DMS79 treated with DMSO at 0.1 percent for 48 hours (cell line): ENCODE results near the gene CTBP2.

Experiments
- DNase-seq: peaks from one replicate; lab custom pipeline; 2025; lab: John Stamatoyannopoulos, UW

The CTBP2 gene

DNA sequence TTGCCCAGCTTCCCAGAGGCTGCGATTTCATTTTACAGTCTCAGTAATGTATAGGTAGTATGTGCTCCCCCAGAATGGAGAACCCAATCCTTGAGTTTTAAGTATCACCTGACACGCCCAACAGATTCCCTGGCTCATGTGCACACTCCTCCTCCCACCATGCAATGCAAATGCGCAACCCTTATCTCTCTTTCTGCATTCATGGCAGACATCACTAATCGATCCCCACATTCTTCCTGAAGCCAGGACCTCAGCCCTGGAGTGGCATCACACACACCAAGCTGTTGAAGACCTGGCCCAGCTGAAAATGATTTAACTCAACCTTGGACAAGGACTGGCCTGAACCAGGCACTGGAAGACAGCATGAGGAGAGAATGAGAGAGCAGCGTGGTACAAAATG lies 150.0 kb downstream of the CTBP2 start:
- no peak for DNase-seq

DNA sequence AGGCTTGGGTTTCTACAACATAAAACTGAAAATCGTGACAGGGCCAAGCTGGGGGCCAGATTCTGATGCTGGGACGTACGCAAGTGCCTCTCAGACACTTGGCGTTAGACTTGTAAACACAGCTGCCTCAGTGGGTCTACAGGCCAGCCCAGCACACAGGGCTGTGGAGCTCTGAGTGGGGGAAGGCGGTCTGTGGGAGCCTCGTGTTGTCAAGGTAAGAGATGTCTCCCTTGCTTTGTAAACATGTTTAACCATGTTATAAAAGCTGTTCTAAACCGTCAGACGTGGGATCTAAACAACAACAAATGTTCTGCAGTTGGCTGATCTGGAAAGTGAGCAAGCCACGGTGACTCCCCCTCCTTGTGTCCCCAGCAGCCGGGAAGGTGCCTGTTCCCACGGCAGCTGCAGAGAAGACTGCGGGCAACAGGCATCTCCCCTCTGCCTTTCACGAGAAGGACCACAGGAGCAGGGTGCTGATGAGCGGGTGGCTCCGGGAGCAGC lies 150.7 kb downstream of the CTBP2 start:
- DNase-seq, result no peak

DNA sequence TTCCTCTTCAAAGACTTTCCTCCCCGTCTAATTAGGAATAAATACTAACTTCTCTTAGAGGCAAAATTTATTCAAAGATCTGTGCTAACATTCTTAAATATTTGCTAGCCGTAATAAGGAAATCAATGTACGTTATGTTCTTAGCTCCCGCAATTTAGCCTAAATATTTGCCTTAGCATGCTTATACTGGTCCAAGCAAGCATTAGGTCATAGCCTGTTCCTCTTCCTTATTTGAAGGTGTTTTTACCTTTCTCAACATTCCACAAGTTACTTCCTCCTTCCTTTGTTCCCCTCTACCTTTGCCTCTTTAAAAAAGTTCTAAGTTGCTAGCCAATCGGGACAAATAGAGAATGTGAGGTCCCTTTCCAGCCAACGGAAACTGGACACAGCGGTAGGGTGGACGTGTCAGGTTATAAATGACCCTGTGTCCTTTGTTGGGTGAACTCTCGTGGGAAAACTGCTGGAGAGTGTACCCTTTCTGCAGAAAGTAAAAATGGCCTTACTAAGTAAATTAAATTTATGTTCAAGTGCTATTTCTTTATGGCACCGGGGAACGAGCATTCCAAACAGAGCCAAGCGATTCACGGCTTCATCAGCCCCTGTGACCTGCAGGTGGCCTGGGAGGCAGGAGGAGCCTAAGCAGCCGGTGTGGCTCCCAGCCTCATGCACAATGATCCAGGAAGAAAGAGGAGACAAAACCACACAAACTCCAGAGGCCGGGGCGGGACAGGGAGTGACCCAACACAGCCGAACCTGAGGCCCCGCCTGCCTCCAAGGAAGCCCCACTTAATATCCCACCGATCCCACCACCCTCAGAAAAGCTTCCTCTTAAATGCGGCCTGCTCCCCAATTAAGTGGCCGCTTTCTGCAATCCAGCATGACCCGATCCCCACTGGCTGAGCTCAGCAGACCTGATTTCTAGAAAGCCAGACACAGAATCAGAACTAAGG lies 151.4 kb downstream of the CTBP2 start:
- no peak for DNase-seq

DNA sequence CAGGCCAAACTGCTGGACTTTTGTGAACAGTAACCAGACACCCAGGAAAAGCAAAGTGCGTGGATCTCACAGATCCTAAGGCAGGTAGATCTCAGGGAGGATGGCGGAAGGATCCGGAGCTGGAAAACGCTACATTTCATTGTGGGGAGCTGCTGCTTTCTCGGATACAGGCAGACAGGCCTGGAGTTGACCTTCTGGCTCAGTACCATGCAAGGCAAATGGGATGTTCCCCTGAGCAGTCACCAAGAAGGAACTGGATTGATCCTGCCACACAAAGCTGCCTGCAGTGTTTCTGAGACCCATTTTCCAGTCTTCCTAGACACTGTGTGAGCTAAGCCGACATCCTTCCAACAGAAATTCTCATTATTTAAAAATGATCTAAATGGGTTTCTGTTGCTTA lies 152.9 kb downstream of the CTBP2 start:
- no peak for DNase-seq

DNA sequence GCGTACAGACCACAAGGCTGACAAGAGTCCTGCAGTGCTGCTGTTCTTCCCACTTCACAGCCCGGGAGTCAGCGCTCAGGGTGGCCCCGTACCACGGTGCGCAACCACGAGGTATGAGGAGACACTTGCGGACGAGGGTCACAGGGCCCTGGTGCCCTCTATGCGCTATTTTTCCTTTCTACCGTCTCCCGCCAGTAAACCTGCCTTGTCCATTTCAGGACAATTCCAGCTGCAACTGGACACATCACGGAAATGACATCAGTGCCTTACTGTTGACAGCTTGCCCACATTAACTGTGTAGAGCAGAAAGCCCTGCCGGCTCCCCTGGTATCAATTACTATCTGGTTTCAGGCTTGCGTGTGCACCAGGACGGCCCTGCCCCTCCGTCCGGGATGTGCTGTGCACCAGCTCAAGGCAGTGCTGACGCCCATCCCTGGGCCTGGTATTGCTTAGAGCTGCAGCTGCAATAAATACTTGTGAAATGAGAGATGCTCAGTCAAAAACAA lies 153.4 kb downstream of the CTBP2 start:
- no peak for DNase-seq

DNA sequence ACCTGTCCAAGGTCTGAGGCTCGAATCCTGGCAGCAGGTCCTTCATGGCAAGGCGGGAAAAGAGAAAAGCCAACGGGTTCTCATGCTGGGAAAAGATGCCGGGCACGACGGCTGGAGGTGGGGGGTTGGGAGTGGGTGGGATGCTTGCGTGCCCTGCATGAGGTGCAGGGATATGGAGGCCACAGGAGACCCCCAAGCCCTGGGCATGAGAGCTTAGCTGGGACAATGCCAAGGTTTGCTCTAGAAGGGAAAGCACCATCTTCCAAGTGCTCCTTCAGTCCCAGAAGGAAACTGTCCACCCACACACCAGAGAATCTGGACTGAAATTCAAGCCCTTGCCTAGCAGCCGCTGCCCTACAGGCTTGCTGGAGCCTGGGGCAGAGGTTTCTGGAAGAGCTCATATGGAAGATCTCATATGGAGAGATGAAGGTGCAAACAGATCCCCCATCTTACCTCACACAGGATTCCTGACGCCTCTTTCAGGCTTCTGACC lies 154.1 kb downstream of the CTBP2 start:
- no peak for DNase-seq

DNA sequence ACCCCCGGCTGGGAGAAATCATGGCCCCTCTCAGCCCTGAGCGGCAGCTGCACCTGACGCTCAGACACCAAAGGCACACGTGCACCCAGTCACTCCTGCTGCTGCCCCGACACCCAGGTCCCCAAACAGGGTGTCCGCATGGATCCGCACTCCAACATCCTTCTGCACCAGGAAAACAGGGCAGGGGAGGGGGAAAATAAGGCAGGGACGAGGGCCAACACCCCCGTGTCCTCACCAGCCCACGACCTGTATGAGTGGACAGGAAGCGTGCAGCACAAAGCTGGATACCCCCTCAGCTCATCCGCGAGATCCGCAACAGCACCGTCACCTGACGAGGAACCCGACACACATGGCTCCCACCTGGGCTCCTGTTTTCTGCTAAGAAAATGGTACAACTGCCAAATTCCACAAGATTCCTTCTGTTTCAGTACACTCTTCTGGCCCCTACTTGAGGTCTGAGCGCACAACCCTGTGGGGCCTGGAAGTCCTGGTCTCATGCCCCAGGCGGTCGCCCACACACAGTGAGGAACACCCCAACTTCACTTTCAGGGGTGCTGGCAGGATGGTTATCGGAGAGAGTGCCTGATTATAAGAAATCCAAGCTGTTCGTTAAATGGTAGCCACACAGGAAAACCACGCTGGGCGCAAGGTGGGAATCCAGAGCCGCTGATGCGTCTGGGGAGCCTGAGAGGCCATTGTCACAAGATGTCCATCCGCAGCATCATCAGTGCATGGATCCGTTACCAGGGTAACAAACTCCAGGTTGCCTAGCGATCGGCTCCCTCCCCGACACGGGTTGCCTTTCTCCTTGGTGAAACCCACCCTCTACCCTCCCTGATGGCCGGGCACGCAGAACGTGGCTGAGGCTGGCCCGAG lies 154.8 kb downstream of the CTBP2 start:
- DNase-seq, result no peak

DNA sequence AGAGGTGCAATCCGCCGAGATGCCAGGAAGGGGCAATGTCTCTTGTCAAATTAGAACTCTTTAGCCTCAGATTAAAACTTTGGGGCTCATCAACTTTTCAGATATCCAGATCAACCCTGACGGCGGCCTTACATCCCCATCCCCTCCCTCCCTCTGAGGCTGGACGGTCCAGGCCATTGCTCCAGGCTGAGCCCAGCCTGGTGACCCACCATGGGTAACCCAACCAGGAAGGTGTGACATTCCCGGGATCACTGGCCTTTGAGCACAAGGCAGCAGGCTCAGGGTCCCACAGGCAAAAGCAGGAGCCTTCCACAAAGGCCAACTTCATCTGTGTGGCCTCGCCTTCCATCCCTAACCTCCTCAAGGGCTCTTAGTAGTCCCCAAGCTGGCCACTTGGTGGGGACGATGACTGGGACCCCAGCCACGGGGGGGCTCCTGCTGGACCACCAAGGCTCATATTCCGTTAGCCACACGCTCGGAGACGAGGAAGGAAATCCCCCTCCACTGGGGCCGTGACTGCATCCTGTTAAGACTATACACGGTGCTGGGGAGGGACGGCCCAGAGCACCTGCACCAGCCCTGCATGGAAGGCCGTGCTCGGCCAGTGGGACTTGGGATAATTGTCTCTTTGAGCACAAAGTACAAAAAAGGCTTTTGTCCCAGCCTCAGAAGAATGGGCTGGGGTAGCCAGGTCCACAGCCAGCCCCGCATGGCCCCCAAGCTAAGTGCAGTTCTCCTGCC lies 155.6 kb downstream of the CTBP2 start:
- no peak for DNase-seq

DNA sequence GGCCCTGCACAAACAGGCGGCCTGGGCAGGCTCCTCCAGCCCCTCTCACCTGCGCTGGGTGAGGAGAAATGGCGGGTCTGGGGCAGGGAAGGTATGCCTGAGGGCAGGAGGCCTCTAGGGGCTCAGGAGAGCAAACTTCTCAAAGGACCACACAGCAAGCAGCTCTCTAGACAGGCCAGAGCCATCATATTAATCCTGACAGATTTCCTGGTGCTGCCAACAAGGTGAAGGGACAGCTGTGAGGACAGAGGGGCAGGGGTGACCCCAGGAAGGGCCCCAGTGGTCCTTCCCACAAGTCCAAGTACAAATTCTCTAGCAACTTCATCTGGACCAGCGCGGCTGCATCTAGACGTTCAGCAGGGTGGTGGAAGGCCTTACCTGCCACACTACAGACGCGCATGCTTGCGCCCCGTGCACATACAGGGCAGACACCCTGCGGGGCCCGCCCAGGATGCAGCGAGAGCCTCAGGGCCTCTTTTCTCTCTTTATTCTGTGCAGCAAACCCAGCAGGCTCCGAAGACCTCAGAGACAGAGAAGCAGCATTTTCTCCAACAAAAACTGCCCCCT lies 156.4 kb downstream of the CTBP2 start:
- DNase-seq, result no peak

DNA sequence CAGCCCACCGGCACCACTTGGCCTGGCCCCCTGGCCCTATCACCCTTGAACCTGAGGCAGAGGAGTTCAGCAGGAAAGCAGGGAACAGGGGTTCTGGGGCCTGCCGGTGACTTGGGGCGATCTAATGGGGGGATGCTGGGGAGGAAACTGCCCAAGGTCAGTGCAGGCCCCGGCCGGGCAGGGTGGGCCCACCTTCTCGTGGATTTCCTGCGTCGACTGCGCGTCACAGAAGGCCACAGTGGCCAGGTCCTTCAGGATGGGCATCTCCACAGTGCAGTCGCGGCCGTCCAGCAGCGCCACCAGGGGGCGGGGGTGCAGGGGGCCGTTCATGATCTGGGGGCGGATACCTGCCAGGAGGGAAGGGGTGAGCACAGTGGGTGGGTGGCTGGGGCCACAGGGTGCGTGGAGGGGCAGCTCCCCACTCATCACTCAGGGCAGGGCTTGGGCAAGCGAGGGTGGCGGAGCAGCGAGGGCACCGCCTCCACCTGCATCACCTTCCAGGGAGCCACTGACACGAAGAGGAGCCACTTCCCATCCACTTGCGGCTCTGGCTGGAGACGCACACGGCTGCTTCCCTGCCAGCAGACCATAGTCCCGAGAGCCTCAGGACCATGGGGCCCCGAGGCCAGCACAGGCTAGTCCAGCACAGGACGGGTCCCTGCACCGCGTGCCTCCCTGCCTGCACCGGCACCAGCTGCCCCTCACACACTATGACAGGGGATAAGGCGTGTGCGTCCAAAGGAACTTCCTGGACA lies 157.0 kb downstream of the CTBP2 start:
- DNase-seq, result no peak

DNA sequence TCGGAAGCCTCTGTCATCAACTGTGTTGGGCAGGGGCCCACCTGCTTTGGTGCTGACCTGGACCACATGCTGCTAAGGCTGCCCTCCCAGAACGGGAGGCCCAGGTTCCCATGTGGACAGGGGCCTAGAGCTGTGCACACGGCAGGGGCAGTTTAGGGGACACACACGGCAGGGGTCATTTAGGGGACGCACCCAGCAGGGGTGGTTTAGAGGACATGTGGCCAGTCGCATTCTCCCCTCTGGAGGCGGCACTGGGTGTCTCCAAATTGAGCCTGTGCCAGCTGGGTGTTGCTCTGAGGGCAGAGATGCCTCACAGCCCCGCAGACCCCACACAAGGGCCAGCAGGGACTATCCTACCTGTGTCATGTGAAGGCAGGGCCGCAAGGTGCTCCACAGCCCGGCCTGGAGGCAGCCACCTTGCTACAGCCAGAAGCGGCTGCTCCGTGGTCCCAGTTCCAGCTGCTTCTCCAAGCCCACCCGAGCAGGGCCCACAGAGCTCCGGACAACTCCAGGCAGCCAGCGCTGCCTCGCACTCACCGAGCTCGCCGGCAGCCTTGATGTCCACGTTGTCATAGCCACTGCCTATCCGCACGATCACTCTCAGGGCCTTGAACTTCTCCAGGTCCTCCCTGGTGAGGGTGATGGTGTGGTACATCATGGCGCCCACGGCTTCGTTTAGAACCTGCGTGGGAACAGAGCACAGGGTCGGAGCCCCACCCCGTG lies 157.8 kb downstream of the CTBP2 start:
- DNase-seq, result no peak

DNA sequence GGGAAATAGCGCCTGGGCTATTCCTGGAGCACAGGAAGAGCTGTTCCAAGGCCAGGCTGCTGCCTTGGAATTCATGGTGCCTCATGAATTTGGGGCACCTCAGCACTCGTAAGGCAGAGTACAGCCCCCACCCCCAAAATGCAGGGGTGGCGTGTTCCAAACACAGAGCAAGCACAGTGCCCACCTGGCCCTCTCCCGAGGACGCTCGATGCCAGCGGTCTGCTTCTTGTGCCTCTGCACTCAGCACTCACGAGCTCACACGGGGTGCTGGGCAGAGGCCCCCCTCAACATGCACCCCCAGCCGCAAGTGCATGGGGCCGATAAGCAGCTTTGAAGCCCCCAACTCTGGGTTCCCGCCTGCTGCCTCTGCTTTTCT lies 158.3 kb downstream of the CTBP2 start:
- no peak for DNase-seq

DNA sequence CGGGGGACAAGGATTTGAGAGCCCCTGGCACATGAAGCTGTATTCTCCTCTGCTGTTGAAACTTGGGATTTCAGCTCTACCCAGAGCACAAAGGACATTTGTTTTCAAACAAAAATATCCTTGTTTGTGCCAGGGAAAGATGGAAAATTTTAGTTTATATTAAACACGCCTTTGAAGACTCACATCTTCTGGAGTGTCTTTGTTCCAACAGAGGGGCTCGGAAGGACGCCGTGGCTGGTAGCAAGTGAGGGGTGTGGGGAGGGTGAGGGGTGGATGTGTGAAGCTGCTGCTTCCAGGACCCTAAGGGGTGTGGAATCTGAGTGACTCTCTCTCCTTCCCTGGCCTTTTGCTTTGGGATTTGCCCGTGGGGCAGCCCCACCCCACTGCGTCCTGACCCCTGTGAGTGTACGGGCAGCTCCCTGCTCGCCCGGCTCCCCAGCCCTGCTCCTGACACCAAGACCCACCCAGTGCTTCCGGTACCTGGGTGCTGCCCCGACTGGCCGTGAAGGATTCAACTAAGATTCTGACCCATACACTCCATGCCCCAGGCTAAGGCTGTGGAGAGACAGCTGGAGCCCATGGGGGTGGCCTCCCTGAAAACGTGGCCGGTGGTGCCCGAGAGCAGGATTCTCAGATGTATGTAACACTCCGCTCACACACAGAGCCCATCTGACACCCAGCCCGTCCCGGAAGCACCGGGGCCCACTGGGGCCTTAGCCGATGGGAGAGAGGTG lies 158.9 kb downstream of the CTBP2 start:
- DNase-seq, result no peak

DNA sequence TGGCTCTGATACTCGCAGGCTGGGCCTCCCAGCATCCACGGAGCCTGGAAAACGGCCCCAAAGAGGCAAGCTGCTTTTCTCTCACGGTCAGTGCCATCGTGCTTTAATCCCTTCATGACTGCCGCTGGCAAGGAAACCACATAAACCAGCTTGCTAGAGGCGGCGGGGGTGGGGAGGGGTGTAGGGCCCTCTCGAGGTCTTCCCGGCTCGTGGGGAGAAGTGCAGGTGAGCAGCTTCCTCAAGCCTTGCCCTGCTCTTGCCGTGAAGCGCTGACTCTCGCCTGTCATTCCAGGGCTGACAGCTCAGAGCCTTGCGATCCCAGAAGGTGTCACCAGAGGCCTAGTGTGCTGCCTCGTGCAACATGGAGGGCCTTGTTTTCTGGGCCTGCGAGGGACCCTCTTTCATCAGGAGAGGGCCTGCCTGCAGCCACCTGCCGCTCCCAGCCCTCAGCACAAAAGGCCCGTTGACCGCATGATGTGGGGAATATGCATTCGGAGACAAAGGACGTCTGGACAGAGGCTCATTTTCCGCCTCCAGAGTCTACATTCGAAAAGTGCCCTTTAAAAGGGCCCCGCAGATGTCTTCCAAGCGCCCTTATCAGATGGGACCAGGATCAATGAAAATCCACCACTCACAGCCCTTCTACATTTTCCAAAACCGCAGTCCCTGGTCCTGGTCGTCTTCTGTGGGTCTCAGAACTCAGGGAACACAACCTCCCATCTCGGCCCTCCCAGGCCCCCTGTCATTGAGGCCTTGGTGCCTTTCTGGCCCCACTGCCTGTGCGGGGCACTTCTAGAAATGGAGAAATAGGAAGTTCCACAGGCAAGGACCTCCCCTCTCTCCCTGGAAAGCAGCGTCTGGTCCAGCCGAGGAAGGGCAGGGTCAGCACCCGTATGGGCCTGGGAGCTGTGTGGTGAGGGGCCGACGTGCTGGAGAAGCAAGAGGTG lies 159.7 kb downstream of the CTBP2 start:
- DNase-seq, result no peak

DNA sequence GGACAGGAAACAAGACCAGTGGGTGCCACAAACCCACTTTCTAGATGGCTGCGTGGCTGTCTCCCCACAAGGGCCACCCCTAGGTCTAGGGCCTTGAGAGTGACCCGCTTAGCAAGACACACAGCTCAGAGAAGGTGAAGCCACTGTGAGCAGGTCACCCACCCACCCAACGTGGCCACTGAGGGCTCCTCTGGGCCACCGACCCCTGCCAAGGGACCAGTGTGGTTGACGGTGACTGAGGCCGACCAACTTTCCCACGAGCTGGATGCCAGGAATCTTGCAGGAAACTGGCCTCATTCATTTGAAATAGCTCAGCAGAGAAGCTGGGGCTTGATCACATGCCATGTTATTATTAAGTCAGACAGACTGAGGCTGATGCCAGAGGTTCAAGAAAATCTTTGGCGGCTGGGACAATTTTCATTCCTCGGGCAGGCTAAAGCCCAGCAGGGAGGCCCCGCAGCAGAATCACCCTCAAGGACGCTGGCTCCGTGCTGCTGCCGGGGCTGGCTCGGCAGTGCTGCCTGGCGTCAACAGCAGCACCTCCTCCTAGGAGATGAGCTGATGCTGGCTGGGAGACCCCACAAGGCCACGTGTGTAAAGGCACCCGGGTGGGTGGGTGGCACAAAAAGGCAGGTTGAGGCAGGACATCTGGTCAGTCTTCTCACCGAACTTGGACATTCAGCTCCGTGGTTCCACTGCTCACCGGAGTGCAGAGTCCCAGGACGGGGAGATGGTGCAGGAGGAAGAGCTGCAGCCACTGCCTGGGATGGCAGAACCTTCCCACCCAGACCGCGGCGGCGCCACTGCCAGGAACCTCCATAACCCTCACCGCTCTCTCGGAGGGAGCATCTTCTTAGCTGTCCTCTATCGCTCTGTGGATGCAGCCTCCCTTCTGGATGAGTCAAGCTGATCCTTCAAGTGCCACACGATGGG lies 160.7 kb downstream of the CTBP2 start:
- DNase-seq, result no peak

DNA sequence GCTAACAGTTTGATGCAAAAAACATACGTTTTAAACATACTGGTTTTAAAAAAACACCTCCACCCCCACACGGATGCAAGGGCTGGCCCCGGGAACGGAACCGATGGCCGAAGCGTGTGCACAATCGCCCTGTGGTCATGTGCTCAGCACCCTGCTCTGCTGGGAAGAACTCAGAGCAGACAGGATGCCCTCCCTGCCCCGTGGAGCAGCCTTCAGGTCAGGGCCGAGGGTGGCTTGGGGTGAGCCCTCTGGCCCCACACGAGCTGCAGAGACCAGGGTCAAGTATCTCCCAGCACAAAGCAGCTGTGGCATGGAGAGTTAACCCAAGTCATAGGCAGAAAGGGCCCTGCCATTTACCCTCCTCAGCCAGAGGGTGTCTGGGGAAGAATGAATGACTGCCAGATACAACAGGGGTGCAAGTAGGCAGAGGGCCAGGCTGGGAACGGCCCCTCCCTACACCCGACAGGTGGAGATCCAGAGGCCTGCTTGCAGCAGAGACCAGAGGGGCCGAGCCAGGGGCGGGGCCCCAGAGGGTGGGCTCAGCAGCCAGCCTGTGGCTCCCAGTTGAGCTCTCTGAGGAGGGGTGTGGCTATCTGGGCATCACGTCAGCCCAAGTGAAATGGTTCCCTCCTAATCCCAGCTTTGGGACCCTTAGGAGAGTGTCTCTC lies 161.6 kb downstream of the CTBP2 start:
- no peak for DNase-seq
